Measurements from ENCODE around the gene TMEM266. TPM values are rescaled to one million over a fixed set of nuclear protein-coding genes. Genes with fewer than 3 reads are reported as not detected.

Gene TMEM266
- total RNA-seq, 2 donors from 2014 or later: 0.20 TPM; not detected in 1

DNA sequence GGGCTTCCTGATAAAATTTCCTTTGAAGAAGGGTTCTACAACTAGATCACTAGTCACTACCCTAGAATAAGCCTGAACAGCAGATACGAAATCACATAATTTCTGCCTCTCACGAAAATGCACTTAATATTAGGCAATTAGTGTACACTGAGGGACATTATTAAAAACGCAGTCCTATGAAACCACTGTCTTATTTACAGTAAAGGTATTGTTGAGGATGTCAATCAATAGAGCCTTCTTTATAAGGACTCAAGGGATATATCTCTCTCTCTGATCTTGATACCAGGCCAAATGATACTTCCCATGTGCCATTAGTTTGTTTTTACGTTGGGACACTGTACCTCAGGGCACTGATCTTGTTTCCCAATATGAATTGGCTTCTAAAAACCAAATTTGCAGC, 191.9 kb downstream of the TMEM266 start:
- no peak for DNase-seq (ENCODE audit: low spot score)
- Histone ChIP-seq H3K9me3 (no peaks in the 10 kb centered on the region), H3K27ac (no peak overlapping the region), H3K4me3 (no peak overlapping the region), H3K27me3 (no peaks in the 10 kb centered on the region), H3K4me1 (no peaks in the 10 kb centered on the region), H3K36me3 (peaks cover 5% of the 10 kb centered on the region)
- TF ChIP-seq, protein P1, sequence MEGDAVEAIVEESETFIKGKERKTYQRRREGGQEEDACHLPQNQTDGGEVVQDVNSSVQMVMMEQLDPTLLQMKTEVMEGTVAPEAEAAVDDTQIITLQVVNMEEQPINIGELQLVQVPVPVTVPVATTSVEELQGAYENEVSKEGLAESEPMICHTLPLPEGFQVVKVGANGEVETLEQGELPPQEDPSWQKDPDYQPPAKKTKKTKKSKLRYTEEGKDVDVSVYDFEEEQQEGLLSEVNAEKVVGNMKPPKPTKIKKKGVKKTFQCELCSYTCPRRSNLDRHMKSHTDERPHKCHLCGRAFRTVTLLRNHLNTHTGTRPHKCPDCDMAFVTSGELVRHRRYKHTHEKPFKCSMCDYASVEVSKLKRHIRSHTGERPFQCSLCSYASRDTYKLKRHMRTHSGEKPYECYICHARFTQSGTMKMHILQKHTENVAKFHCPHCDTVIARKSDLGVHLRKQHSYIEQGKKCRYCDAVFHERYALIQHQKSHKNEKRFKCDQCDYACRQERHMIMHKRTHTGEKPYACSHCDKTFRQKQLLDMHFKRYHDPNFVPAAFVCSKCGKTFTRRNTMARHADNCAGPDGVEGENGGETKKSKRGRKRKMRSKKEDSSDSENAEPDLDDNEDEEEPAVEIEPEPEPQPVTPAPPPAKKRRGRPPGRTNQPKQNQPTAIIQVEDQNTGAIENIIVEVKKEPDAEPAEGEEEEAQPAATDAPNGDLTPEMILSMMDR (IDR thresholded peaks at IDR 0.05): no peak

DNA sequence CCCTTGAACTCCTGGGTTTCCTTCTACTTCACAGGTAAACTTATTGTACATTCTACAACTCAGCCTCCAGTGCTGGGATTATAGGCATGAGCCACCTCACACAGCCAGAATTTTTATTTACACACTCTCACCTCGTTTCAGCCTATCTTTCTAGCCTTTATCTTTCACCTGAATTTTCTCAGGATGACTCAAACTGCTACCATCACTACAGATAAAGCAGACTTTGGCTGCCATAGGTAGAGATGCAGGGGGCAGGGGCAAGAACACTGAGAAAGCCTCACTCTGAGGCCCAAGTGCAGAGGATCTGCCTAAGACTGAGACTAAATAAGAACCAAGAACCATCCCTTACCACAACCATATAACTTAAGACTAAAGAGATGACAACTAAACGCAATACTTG, 192.5 kb downstream of the TMEM266 start:
- H3K4me1 ChIP-seq: no peaks in the 10 kb centered on the region
- no peaks in the 10 kb centered on the region for H3K9me3 ChIP-seq
- H3K36me3 ChIP-seq: peaks cover 5% of the 10 kb centered on the region
- H3K27me3 ChIP-seq: no peaks in the 10 kb centered on the region
- no peak for DNase-seq (ENCODE audit: low spot score)
- H3K27ac ChIP-seq: no peak overlapping the region
- TF ChIP-seq, protein P1 (IDR thresholded peaks at IDR 0.05): no peak
- no peak overlapping the region for H3K4me3 ChIP-seq

DNA sequence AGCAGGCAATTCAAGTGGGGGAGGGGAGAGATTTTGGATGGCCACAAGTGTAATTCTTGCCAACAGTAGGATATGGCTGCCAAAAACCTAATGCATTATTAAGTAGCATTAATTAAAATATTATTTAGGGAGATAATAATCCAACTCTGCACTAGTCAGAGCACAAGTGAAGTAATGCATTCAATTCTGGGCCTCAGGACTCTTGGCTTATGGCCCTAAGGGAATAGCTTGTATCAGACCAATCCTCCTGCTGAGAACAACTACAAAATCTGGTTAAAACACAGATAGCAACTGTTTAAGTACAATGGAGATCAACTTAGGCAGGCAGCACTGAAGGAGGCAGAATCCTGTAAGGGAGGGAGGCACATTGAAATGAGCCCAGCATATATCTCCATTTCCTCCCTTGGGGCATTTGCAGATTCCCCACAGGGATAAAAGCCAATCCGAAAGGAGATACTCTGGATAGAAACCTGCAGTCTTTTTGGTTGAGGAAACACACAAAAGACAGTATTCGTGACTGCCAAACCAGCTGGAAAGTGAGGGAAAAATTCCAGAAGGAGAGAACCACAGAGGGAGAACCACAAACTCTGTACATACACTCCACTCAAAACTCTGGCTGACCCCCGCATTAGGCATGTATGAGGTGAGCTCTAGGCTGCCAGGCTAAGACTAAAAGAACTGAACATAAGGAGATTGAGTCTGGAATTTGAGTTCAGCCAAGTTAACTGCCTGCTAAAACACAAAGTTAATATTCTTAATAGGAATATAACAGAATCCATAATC, 194.1 kb downstream of the TMEM266 start:
- H3K36me3 ChIP-seq: peaks cover 5% of the 10 kb centered on the region
- no peak overlapping the region for H3K27ac ChIP-seq
- no peak for DNase-seq (ENCODE audit: low spot score)
- no peaks in the 10 kb centered on the region for H3K27me3 ChIP-seq
- H3K4me3 ChIP-seq: no peak overlapping the region
- no peaks in the 10 kb centered on the region for H3K9me3 ChIP-seq
- TF ChIP-seq, protein P1 (IDR thresholded peaks at IDR 0.05): no peak
- no peaks in the 10 kb centered on the region for H3K4me1 ChIP-seq

Other genes starting within 250 kb of the TMEM266 start
- gene UBE2Q2, start 216.5 kb upstream of the TMEM266 start, total RNA-seq: 10 to 100 TPM; 19.3 to 30.4 TPM
- 10 to 100 TPM in 1 of 2 donors, 1 to 10 TPM in 1; 8.5 to 10.2 TPM for gene FBXO22, start 156.1 kb upstream of the TMEM266 start, total RNA-seq
- gene NRG4, start 47.6 kb upstream of the TMEM266 start, total RNA-seq: 1 to 10 TPM in 1 of 2 donors, under 1 TPM in 1; 0.63 to 1.1 TPM

Data from right atrium auricular region (tissue), 2 donors.